GM12878 (cell line): ENCODE results near the gene RAP1A. TPM values are rescaled to one million over a fixed set of nuclear protein-coding genes. Genes with fewer than 3 reads are reported as not detected.

ENCODE experiments used
- BMI1 ChIP-seq: fragments of 450-650 bp; IDR thresholded peaks from 2 replicates; pipeline ENCODE4 v1.6.1; 2016; ENCODE audit warnings: mild to moderate bottlenecking, moderate library complexity, borderline replicate concordance
- CHD1 ChIP-seq: IDR thresholded peaks from 2 replicates; pipeline ENCODE4 v1.6.1; 2012; ENCODE audit warnings: low read depth, low read length, improper control_type of control experiment
- EED ChIP-seq: sonication (generic); IDR thresholded peaks from 2 replicates; pipeline ENCODE4 v1.6.1; 2016; ENCODE audit warnings: antibody characterized with exemption, low read depth
- EGR1 ChIP-seq, 2 experiments: IDR thresholded peaks; 1 replicate in 1 of 2; 2 replicates in 1 of 2; pipeline ENCODE4 v1.6.1; 2011 to 2012; ENCODE audit warnings: low read depth in 2 of 2, low read length in 2 of 2, borderline replicate concordance in 1 of 2, mild to moderate bottlenecking in 1 of 2, moderate library complexity in 1 of 2
- FOXK2 ChIP-seq: fragments of 450-650 bp; IDR thresholded peaks from 2 replicates; pipeline ENCODE4 v1.6.1; 2017; ENCODE audit warnings: mild to moderate bottlenecking, moderate library complexity
- GATAD2B ChIP-seq: fragments of 450-650 bp; conservative IDR thresholded peaks from 2 replicates; pipeline ENCODE4 v1.6.1; 2017; ENCODE audit warnings: low read depth, mild to moderate bottlenecking, moderate library complexity
- HCFC1 ChIP-seq: fragments of 150-350 bp; IDR thresholded peaks from 2 replicates; pipeline ENCODE4 v1.6.1; 2014; ENCODE audit warnings: low read length
- NFIC ChIP-seq: IDR thresholded peaks from 2 replicates; pipeline ENCODE4 v1.6.1; 2012; ENCODE audit warnings: low read depth, mild to moderate bottlenecking, inconsistent platforms, low read length, moderate library complexity
- NR2C2 ChIP-seq: IDR thresholded peaks from 2 replicates; pipeline ENCODE4 v1.6.1; 2011; ENCODE audit warnings: borderline replicate concordance, low read depth; ENCODE audit not compliant: control insufficient read depth, insufficient read length
- PAX8 ChIP-seq: fragments of 450-650 bp; IDR thresholded peaks from 2 replicates; pipeline ENCODE4 v1.6.1; 2017; ENCODE audit warnings: mild to moderate bottlenecking, moderate library complexity
- RBBP5 ChIP-seq: fragments of 200-600 bp; sonication (generic); conservative IDR thresholded peaks from 2 replicates; pipeline ENCODE4 v1.6.1; 2016
- SMC3 ChIP-seq: IDR thresholded peaks from 2 replicates; pipeline ENCODE4 v1.6.1; 2011; ENCODE audit warnings: low read length, improper control_type of control experiment, borderline replicate concordance
- SREBF1 ChIP-seq: IDR thresholded peaks from 2 replicates; pipeline ENCODE4 v1.6.1; 2012; ENCODE audit warnings: mild to moderate bottlenecking, low read length
- SUZ12 ChIP-seq: fragments of 200-600 bp; sonication (generic); IDR thresholded peaks from one replicate; pipeline ENCODE4 v1.6.1; 2018; ENCODE audit warnings: antibody characterized with exemption, mild to moderate bottlenecking; ENCODE audit not compliant: unreplicated experiment
- TAF1 ChIP-seq: IDR thresholded peaks from 2 replicates; pipeline ENCODE4 v1.6.1; 2011; ENCODE audit warnings: mild to moderate bottlenecking, low read depth, low read length, borderline replicate concordance
- ZBTB33 ChIP-seq: fragments of 450-650 bp; IDR thresholded peaks from 2 replicates; pipeline ENCODE4 v1.6.1; 2017; ENCODE audit warnings: mild to moderate bottlenecking
- ZNF274 ChIP-seq: IDR thresholded peaks from one replicate; pipeline ENCODE4 v1.8.0; 2011; ENCODE audit not compliant: insufficient read length, insufficient read depth
- polyA plus RNA-seq, 11 experiments: library from polyadenylated mRNA; depleted of rRNA in 4 of 11; unstranded in 6 of 11; stranded (reverse) in 5 of 11; fragments of >200 nt; fragmentation: Nextera tagmentation in 4 of 11; fragmentation: Illumina TruSeq in 1 of 11; extraction: Ambion mirVana in 4 of 11; extraction: Trizol in 1 of 11; gene quantifications; 1 replicate in 1 of 11; 2 replicates in 10 of 11; pipeline versions ENCODE4 v1.2.1 to v1.2.3, GENCODE V29; 2011 to 2016; ENCODE audit warnings: inconsistent platforms in 2 of 11, missing spikeins in 2 of 11, low read depth in 1 of 11
- total RNA-seq, 4 experiments: library from RNA; depleted of rRNA in 3 of 4; stranded (reverse); fragments of >200 nt in 3 of 4; fragmentation: Illumina TruSeq in 1 of 4; extraction: Trizol in 1 of 4; gene quantifications; 2 replicates each; pipeline versions ENCODE4 v1.2.1 to v1.2.3, GENCODE V29; 2013 to 2021
- TF ChIP-seq, protein P1 (sequence below): IDR thresholded peaks from 2 replicates; pipeline ENCODE4 v1.6.1; 2012; ENCODE audit warnings: mild to moderate bottlenecking, low read depth, low read length
- TF ChIP-seq, protein P2 (sequence below): IDR thresholded peaks from 2 replicates; pipeline ENCODE4 v1.6.1; 2011; ENCODE audit warnings: low read depth, mild to moderate bottlenecking, low read length, moderate library complexity, borderline replicate concordance; ENCODE audit errors: extremely low read depth
- TF ChIP-seq, protein P3 (sequence below): IDR thresholded peaks from 2 replicates; pipeline ENCODE4 v1.6.1; 2012; ENCODE audit warnings: low read depth, low read length, improper control_type of control experiment
- TF ChIP-seq, protein P4 (sequence below): IDR thresholded peaks from 2 replicates; pipeline ENCODE4 v1.6.1; 2012; ENCODE audit warnings: low read length, inconsistent platforms

The RAP1A gene
- total and polyA plus RNA-seq, 10 of the 15 experiments (the other 5 are each of a cell fraction or from before 2014, with no cell fraction given), result 38.4 to 213 (median 86.0) TPM

GRCh38 chr1:111592389-111593361, 26.9 kb upstream of the RAP1A start (continued):
- TF ChIP-seq, protein P1, sequence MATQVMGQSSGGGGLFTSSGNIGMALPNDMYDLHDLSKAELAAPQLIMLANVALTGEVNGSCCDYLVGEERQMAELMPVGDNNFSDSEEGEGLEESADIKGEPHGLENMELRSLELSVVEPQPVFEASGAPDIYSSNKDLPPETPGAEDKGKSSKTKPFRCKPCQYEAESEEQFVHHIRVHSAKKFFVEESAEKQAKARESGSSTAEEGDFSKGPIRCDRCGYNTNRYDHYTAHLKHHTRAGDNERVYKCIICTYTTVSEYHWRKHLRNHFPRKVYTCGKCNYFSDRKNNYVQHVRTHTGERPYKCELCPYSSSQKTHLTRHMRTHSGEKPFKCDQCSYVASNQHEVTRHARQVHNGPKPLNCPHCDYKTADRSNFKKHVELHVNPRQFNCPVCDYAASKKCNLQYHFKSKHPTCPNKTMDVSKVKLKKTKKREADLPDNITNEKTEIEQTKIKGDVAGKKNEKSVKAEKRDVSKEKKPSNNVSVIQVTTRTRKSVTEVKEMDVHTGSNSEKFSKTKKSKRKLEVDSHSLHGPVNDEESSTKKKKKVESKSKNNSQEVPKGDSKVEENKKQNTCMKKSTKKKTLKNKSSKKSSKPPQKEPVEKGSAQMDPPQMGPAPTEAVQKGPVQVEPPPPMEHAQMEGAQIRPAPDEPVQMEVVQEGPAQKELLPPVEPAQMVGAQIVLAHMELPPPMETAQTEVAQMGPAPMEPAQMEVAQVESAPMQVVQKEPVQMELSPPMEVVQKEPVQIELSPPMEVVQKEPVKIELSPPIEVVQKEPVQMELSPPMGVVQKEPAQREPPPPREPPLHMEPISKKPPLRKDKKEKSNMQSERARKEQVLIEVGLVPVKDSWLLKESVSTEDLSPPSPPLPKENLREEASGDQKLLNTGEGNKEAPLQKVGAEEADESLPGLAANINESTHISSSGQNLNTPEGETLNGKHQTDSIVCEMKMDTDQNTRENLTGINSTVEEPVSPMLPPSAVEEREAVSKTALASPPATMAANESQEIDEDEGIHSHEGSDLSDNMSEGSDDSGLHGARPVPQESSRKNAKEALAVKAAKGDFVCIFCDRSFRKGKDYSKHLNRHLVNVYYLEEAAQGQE, result no peak
- TF ChIP-seq BMI1 (peak; percentile 73), RBBP5 (no peak), ZNF274 (no peak), SUZ12 (no peak), NFIC (peak; percentile 97), NR2C2 (no peak), SREBF1 (no peak), EGR1 (IDR thresholded peaks at IDR 0.05; ENCODE audit: borderline replicate concordance in 1 of 2, low read depth in 2 of 2, low read length in 2 of 2) (peak; percentile 58 to 100), HCFC1 (no peak), PAX8 (0 out of 2 replicates have a peak, but pooled peaks have one; percentile 10), ZBTB33 (peak; percentile 58; the same call in 1 of the 2 replicates), CHD1 (no peak), TAF1 (0 out of 2 replicates have a peak, but pooled peaks have one; percentile 21), FOXK2 (no peak), GATAD2B (peak; percentile 99), EED (peak; percentile 97), SMC3 (peak; percentile 12; the same call in 1 of the 2 replicates)
- TF ChIP-seq, protein P2, sequence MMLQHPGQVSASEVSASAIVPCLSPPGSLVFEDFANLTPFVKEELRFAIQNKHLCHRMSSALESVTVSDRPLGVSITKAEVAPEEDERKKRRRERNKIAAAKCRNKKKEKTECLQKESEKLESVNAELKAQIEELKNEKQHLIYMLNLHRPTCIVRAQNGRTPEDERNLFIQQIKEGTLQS, result no peak
- TF ChIP-seq, protein P3, sequence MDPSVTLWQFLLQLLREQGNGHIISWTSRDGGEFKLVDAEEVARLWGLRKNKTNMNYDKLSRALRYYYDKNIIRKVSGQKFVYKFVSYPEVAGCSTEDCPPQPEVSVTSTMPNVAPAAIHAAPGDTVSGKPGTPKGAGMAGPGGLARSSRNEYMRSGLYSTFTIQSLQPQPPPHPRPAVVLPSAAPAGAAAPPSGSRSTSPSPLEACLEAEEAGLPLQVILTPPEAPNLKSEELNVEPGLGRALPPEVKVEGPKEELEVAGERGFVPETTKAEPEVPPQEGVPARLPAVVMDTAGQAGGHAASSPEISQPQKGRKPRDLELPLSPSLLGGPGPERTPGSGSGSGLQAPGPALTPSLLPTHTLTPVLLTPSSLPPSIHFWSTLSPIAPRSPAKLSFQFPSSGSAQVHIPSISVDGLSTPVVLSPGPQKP, result no peak
- TF ChIP-seq, protein P4, sequence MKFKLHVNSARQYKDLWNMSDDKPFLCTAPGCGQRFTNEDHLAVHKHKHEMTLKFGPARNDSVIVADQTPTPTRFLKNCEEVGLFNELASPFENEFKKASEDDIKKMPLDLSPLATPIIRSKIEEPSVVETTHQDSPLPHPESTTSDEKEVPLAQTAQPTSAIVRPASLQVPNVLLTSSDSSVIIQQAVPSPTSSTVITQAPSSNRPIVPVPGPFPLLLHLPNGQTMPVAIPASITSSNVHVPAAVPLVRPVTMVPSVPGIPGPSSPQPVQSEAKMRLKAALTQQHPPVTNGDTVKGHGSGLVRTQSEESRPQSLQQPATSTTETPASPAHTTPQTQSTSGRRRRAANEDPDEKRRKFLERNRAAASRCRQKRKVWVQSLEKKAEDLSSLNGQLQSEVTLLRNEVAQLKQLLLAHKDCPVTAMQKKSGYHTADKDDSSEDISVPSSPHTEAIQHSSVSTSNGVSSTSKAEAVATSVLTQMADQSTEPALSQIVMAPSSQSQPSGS, result peak; percentile 98
